ENCODE results near the gene ZDHHC17. TPM values are rescaled to one million over a fixed set of nuclear protein-coding genes. Genes with fewer than 3 reads are reported as not detected.
A peak's percentile ranks its signal among the peaks of the same experiment; 100 is the strongest.

ZDHHC17 gene
- polyA plus RNA-seq, 1 donor (not counting 4 experiments of a cell fraction or from before 2014, with no cell fraction given) = 28.2 TPM

DNA sequence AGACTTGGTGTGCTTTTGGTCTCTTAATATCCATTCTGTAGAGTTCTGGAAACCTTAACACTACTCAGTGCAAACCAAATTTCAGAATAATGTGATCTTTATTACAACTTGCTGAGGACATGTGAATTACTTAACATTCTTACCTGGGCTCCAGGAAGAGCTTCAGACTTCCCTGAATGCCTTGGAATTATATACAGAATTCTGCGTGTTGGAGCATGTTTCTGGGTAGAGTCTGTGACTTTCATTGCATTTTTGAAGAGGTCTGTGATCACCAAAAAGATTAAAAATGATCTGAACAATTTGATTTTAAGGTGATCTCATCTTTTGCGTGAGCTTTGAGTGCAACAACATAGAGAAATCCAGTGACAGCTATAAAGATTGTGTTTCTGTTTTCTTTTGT is 35.4 kb downstream of the ZDHHC17 start:
- DNase-seq (ENCODE audit: low read depth, low spot score) = peak; percentile 23
- Histone ChIP-seq H3K4me3 (ENCODE audit: control insufficient read depth in 2 of 3, extremely low read depth in 1 of 3, insufficient read depth in 2 of 3, low read depth in 1 of 3, low read length in 3 of 3) (peak overlapping the region in 2 of 3 experiments; percentile 13 to 24), H3K36me3 (ENCODE audit: control insufficient read depth in 2 of 2, extremely low read depth in 1 of 2, insufficient read depth in 2 of 2, low read length in 2 of 2) (peaks cover 0 to 2% of the 10 kb centered on the region in 2 experiments), H3K79me2 (ENCODE audit: control insufficient read depth, insufficient read depth, low read length) (peaks cover 29% of the 10 kb centered on the region), H3K27ac (ENCODE audit: control insufficient read depth, insufficient read depth, low read length) (no peak overlapping the region), H4K20me1 (ENCODE audit: control insufficient read depth, extremely low read depth, insufficient read depth, low read length) (no peaks in the 10 kb centered on the region), H3K9me3 (ENCODE audit: control insufficient read depth, low read depth, low read length) (no peaks in the 10 kb centered on the region), H3K9me1 (ENCODE audit: control insufficient read depth, extremely low read depth, insufficient read depth, low read length) (no peaks in the 10 kb centered on the region), H2AFZ (ENCODE audit: control insufficient read depth, low read length) (no peak overlapping the region), H3K27me3 (ENCODE audit: control insufficient read depth, extremely low read depth, insufficient read depth, low read length) (no peaks in the 10 kb centered on the region), H3K9ac (ENCODE audit: control insufficient read depth, extremely low read depth, insufficient read depth, low read length) (no peak overlapping the region), H3K4me2 (ENCODE audit: control insufficient read depth, extremely low read depth, insufficient read depth, low read depth, low read length) (peak overlapping the region; percentile 69), H3K4me1 (ENCODE audit: control insufficient read depth, extremely low read depth, insufficient read depth, low read length) (peaks cover 14% of the 10 kb centered on the region)
- dilution Hi-C loops (cut with MboI; ENCODE audit: extremely low pct_ligation_motif_present, low sequenced_read_pairs) = no loop called here
- FAIRE-seq = peak; percentile 32
- TF ChIP-seq, protein P1, sequence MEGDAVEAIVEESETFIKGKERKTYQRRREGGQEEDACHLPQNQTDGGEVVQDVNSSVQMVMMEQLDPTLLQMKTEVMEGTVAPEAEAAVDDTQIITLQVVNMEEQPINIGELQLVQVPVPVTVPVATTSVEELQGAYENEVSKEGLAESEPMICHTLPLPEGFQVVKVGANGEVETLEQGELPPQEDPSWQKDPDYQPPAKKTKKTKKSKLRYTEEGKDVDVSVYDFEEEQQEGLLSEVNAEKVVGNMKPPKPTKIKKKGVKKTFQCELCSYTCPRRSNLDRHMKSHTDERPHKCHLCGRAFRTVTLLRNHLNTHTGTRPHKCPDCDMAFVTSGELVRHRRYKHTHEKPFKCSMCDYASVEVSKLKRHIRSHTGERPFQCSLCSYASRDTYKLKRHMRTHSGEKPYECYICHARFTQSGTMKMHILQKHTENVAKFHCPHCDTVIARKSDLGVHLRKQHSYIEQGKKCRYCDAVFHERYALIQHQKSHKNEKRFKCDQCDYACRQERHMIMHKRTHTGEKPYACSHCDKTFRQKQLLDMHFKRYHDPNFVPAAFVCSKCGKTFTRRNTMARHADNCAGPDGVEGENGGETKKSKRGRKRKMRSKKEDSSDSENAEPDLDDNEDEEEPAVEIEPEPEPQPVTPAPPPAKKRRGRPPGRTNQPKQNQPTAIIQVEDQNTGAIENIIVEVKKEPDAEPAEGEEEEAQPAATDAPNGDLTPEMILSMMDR (optimal IDR thresholded peaks at IDR 0.05 in 1 of 3, IDR thresholded peaks at IDR 0.05 in 1 of 3, conservative IDR thresholded peaks at IDR 0.05 in 1 of 3; ENCODE audit: extremely low read depth in 1 of 3, insufficient read depth in 2 of 3, low read length in 3 of 3) = no peak
- no peak for TF ChIP-seq EZH2 (IDR thresholded peaks at IDR 0.05; ENCODE audit: low read length)

DNA sequence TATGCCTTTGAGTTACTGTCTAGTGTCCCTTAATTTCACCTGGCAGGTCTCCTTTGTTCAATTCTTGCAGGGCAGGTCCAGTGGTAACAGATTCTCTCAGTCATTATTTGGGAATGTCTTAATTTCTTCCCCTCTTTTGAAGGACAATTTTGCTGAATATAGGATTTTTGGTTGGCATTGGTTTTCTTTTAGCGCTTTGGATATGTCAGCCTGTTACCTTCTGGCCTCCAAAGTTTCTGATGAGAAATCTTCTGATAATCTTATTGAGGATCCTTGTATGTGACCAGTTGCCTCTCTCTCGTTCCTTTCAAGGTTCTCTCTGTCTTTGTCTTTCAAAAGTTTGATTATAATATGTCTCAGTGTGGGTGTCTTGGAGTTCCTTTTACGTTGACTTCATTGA is 38.1 kb downstream of the ZDHHC17 start:
- H3K79me2 ChIP-seq (ENCODE audit: control insufficient read depth, insufficient read depth, low read length) = peaks cover 19% of the 10 kb centered on the region

More for the DNA sequence above, 38.1 kb downstream of the ZDHHC17 start:
- Histone ChIP-seq H3K27me3 (ENCODE audit: control insufficient read depth, extremely low read depth, insufficient read depth, low read length) (no peaks in the 10 kb centered on the region), H3K9me1 (ENCODE audit: control insufficient read depth, extremely low read depth, insufficient read depth, low read length) (no peaks in the 10 kb centered on the region), H3K36me3 (ENCODE audit: control insufficient read depth in 2 of 2, extremely low read depth in 1 of 2, insufficient read depth in 2 of 2, low read length in 2 of 2) (peaks cover 0 to 2% of the 10 kb centered on the region in 2 experiments), H3K9me3 (ENCODE audit: control insufficient read depth, low read depth, low read length) (no peaks in the 10 kb centered on the region), H3K4me2 (ENCODE audit: control insufficient read depth, extremely low read depth, insufficient read depth, low read depth, low read length) (no peak overlapping the region), H2AFZ (ENCODE audit: control insufficient read depth, low read length) (no peak overlapping the region), H3K27ac (ENCODE audit: control insufficient read depth, insufficient read depth, low read length) (no peak overlapping the region), H3K4me1 (ENCODE audit: control insufficient read depth, extremely low read depth, insufficient read depth, low read length) (peaks cover 14% of the 10 kb centered on the region), H4K20me1 (ENCODE audit: control insufficient read depth, extremely low read depth, insufficient read depth, low read length) (no peaks in the 10 kb centered on the region), H3K9ac (ENCODE audit: control insufficient read depth, extremely low read depth, insufficient read depth, low read length) (no peak overlapping the region), H3K4me3 (ENCODE audit: control insufficient read depth in 2 of 3, extremely low read depth in 1 of 3, insufficient read depth in 2 of 3, low read depth in 1 of 3, low read length in 3 of 3) (no peak overlapping the region)
- DNase-seq (ENCODE audit: low read depth, low spot score) = no peak
- no peak for TF ChIP-seq EZH2 (IDR thresholded peaks at IDR 0.05; ENCODE audit: low read length)
- TF ChIP-seq, protein P1 (optimal IDR thresholded peaks at IDR 0.05 in 1 of 3, IDR thresholded peaks at IDR 0.05 in 1 of 3, conservative IDR thresholded peaks at IDR 0.05 in 1 of 3; ENCODE audit: extremely low read depth in 1 of 3, insufficient read depth in 2 of 3, low read length in 3 of 3) = no peak
- dilution Hi-C loops (cut with MboI; ENCODE audit: extremely low pct_ligation_motif_present, low sequenced_read_pairs) = no loop called here
- FAIRE-seq = no peak
